ENCODE results near the gene RUSF1.
"Not testable (repeated sequence)": the region's sequence is repeated elsewhere in the genome, so short reads cannot be mapped to it uniquely, and the experiment has no call there.

Gene RUSF1

GRCh38 chr16:31451201-31451600 lies 57.0 kb downstream of the RUSF1 start:
- no peak for DNase-seq (ENCODE audit: extremely low read depth, low read depth)
- TF ChIP-seq CTCF (IDR thresholded peaks at IDR 0.05; ENCODE audit: low read depth, low read length), result no peak

- not testable (repeated sequence) for DNase-seq (ENCODE audit: extremely low read depth, low read depth)
Measured at GRCh38 chr16:31445931-31446330, 62.3 kb downstream of the RUSF1 start.

- no peak for DNase-seq (ENCODE audit: extremely low read depth, low read depth)
- TF ChIP-seq CTCF (IDR thresholded peaks at IDR 0.05; ENCODE audit: low read depth, low read length), result no peak
Measured at GRCh38 chr16:31441956-31442355, 66.2 kb downstream of the RUSF1 start.

GRCh38 chr16:31440516-31441184 lies 67.5 kb downstream of the RUSF1 start:
- no peak for DNase-seq (ENCODE audit: extremely low read depth, low read depth)
- TF ChIP-seq CTCF (IDR thresholded peaks at IDR 0.05; ENCODE audit: low read depth, low read length), result no peak

GRCh38 chr16:31439519-31439918 lies 68.7 kb downstream of the RUSF1 start:
- TF ChIP-seq CTCF (IDR thresholded peaks at IDR 0.05; ENCODE audit: low read depth, low read length), result no peak
- DNase-seq (ENCODE audit: extremely low read depth, low read depth), result no peak

Measured in AG09319 (cell line).